ENCODE results near the gene FAM124B.

Gene FAM124B

GRCh38 chr2:224333726-224334482 lies 68.0 kb downstream of the FAM124B start:
- no peak for DNase-seq

GRCh38 chr2:224331698-224332097 lies 70.2 kb downstream of the FAM124B start:
- DNase-seq: no peak

- no peak for DNase-seq
Observed at GRCh38 chr2:224328798-224329197, 73.1 kb downstream of the FAM124B start.

Measured in stimulated activated CD4-positive, alpha-beta T cell treated with anti-CD3 and anti-CD28 coated beads, Interleukin-15, amount 100 ng/mL, for 24 hours (primary cell).